Fibroblast of lung (primary cell): ENCODE measurements around the gene KCTD11.
A peak's percentile ranks its signal among the peaks of the same experiment; 100 is the strongest.

Experiments
- EZH2 ChIP-seq: IDR thresholded peaks from 2 replicates; pipeline ENCODE4 v1.5.1; 2012; ENCODE audit warnings: low read length, control low read depth, mild to moderate bottlenecking; ENCODE audit errors: missing control alignments
- TF ChIP-seq, protein P1 (sequence below), 2 donors: IDR thresholded peaks in 1 of 2; conservative IDR thresholded peaks in 1 of 2; 1 replicate in 1 of 2; 2 replicates in 1 of 2; pipeline ENCODE4 v1.5.1; 2011 to 2012; ENCODE audit warnings: low read length in 2 of 2, control low read depth in 1 of 2, inconsistent platforms in 1 of 2, low read depth in 1 of 2, mild to moderate bottlenecking in 1 of 2

DNA sequence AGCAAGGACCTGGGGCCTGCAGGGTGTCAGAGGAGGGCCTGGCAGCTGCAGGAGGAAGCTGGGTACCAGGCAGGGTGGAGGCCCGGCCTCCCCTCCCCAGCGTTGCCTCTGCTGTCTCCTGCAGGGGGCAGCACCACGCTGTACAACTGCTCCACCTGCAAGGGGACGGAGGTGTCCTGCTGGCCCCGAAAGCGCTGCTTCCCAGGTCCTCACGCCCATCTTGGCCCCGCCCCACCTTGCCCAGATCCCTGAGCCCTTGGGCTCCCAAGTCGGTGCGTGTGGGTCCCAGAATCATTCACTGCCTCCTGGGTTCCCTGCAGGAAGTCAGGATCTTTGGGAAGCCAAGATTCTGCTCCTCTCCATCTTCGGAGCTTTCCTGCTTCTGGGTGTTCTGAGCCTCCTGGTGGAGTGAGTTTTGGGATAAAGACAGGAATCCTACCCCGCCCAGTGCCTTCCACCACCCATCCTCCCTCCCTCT is 4.1 kb downstream of the KCTD11 start:
- no peak for TF ChIP-seq EZH2
- TF ChIP-seq, protein P1, sequence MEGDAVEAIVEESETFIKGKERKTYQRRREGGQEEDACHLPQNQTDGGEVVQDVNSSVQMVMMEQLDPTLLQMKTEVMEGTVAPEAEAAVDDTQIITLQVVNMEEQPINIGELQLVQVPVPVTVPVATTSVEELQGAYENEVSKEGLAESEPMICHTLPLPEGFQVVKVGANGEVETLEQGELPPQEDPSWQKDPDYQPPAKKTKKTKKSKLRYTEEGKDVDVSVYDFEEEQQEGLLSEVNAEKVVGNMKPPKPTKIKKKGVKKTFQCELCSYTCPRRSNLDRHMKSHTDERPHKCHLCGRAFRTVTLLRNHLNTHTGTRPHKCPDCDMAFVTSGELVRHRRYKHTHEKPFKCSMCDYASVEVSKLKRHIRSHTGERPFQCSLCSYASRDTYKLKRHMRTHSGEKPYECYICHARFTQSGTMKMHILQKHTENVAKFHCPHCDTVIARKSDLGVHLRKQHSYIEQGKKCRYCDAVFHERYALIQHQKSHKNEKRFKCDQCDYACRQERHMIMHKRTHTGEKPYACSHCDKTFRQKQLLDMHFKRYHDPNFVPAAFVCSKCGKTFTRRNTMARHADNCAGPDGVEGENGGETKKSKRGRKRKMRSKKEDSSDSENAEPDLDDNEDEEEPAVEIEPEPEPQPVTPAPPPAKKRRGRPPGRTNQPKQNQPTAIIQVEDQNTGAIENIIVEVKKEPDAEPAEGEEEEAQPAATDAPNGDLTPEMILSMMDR (conservative IDR thresholded peaks at IDR 0.05 in 1 of 2, IDR thresholded peaks at IDR 0.05 in 1 of 2; ENCODE audit: low read depth in 1 of 2, low read length in 2 of 2): peak; percentile 62 to 73
